KMS-11 (cell line): ENCODE results near the gene MOCS2.
A peak's percentile ranks its signal among the peaks of the same experiment; 100 is the strongest.

Experiments
- H2AFZ ChIP-seq: fragments of 200-600 bp; sonication (generic); 2 replicates; pipeline ENCODE4 v1.6.1; 2016; ENCODE audit warnings: antibody characterized with exemption, mixed run types, low read depth
- H3K27ac ChIP-seq: fragments of 200-600 bp; sonication (generic); 2 replicates; pipeline ENCODE4 v1.6.1; 2016; ENCODE audit warnings: mild to moderate bottlenecking, mixed run types
- H3K27me3 ChIP-seq: fragments of 200-600 bp; sonication (generic); 2 replicates; pipeline ENCODE4 v1.6.1; 2017; ENCODE audit warnings: mild to moderate bottlenecking, low read depth, mixed run types, moderate library complexity; ENCODE audit not compliant: insufficient read depth
- H3K36me3 ChIP-seq: fragments of 200-600 bp; sonication (generic); 2 replicates; pipeline ENCODE4 v1.6.1; 2017; ENCODE audit warnings: mild to moderate bottlenecking, mixed run types; ENCODE audit not compliant: insufficient read depth
- H3K4me1 ChIP-seq: fragments of 200-600 bp; sonication (generic); 2 replicates; pipeline ENCODE4 v1.6.1; 2016; ENCODE audit warnings: mild to moderate bottlenecking, low read depth, mixed run types; ENCODE audit not compliant: poor library complexity, severe bottlenecking
- H3K4me2 ChIP-seq: fragments of 200-600 bp; sonication (generic); 2 replicates; pipeline ENCODE4 v1.7.0; 2016; ENCODE audit warnings: mild to moderate bottlenecking, mixed run types
- H3K4me3 ChIP-seq: fragments of 200-600 bp; sonication (generic); IDR thresholded peaks from 2 replicates; pipeline ENCODE4 v1.6.1; 2017; ENCODE audit warnings: low read depth, low read length, mixed read lengths; ENCODE audit not compliant: insufficient read depth
- H3K79me2 ChIP-seq: fragments of 200-600 bp; sonication (generic); 2 replicates; pipeline ENCODE4 v1.6.1; 2016; ENCODE audit warnings: low read depth, mixed run types; ENCODE audit not compliant: insufficient read depth
- H3K9ac ChIP-seq: fragments of 200-600 bp; sonication (generic); 2 replicates; pipeline ENCODE4 v1.6.1; 2016; ENCODE audit warnings: mild to moderate bottlenecking, mixed run types
- H4K20me1 ChIP-seq: fragments of 200-600 bp; sonication (generic); 2 replicates; pipeline ENCODE4 v1.6.1; 2016; ENCODE audit warnings: mild to moderate bottlenecking, mixed run types; ENCODE audit not compliant: insufficient read depth
- CTCF ChIP-seq: fragments of 200-600 bp; sonication (generic); conservative IDR thresholded peaks from 2 replicates; pipeline ENCODE4 v1.6.1; 2017; ENCODE audit warnings: low read depth, mild to moderate bottlenecking, antibody characterized with exemption, low read length, moderate library complexity, mixed read lengths

Gene MOCS2

DNA sequence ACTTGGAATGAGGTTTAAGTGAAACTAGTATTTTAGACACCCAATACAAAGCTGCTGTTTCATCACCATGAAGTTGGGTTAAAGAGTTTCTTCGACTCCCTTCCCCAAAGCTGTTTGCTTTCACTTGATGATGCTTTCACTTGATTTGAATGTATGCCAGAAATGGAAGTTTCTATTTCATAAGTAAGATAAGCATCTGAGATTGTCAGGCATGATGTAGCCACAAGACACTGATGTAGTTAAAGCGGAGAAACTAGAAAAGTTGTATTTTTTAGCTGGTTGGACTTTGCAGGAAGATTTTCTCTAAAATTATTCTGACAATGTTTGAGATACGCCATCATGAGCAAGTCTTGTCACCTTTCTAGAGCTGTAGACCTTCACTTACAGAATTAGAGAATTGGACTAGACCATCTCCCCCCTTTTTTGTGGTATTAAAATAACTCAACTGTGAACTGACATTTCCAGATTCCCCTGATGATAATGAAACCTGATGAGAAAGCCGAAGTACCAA is 20.0 kb downstream of the MOCS2 start:
- H3K4me1 ChIP-seq: peaks cover 19% of the 10 kb centered on the region
- H2AFZ ChIP-seq: no peak overlapping the region
- H3K27ac ChIP-seq: no peak overlapping the region
- no peak overlapping the region for H3K4me3 ChIP-seq
- no peaks in the 10 kb centered on the region for H4K20me1 ChIP-seq
- H3K79me2 ChIP-seq: no peaks in the 10 kb centered on the region
- H3K4me2 ChIP-seq: peak overlapping the region; percentile 36
- no peak overlapping the region for H3K9ac ChIP-seq
- H3K27me3 ChIP-seq: no peaks in the 10 kb centered on the region; the same call in 1 of the 2 replicates
- no peak for TF ChIP-seq CTCF
- no peaks in the 10 kb centered on the region for H3K36me3 ChIP-seq

DNA sequence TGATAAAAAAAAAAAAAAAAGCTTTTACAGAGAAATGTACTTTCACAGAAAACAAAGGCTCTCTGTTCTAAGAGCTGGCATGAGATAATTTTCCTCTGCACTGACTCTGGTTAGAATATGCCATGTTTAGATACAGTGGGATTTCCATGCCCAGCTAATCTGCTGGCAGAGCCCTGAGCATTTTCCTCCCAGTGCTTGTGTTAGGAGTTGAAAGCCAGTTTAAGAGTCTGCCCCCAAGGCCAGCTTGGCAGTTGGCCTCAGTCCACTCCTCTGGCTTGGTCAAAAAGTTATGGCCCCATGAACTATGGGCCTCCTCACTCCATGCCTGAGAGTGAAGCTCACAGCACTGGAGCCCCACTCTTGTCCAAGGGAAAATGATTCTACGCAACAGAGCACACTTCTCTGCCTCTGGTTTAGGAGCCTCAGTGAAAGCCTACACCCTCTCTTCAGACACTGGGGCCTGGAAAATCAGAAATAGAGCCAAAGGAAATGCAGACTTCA is 21.9 kb downstream of the MOCS2 start:
- TF ChIP-seq CTCF: no peak
- H3K36me3 ChIP-seq: no peaks in the 10 kb centered on the region

GRCh38 chr5:53087171-53087570 is 22.4 kb downstream of the MOCS2 start:
- no peak overlapping the region for H3K4me3 ChIP-seq
- no peaks in the 10 kb centered on the region; the same call in 1 of the 2 replicates for H3K27me3 ChIP-seq
- no peaks in the 10 kb centered on the region for H4K20me1 ChIP-seq
- no peak overlapping the region for H3K9ac ChIP-seq
- H3K4me2 ChIP-seq: no peak overlapping the region
- H3K79me2 ChIP-seq: no peaks in the 10 kb centered on the region
- H3K4me1 ChIP-seq: peaks cover 19% of the 10 kb centered on the region
- H3K36me3 ChIP-seq: no peaks in the 10 kb centered on the region
- TF ChIP-seq CTCF: no peak
- no peak overlapping the region for H2AFZ ChIP-seq
- H3K27ac ChIP-seq: no peak overlapping the region

More for the DNA sequence above, 21.9 kb downstream of the MOCS2 start:
- Histone ChIP-seq H3K4me3 (no peak overlapping the region), H3K27ac (no peak overlapping the region), H4K20me1 (no peaks in the 10 kb centered on the region), H3K27me3 (no peaks in the 10 kb centered on the region; the same call in 1 of the 2 replicates), H3K4me1 (peaks cover 19% of the 10 kb centered on the region), H2AFZ (no peak overlapping the region), H3K79me2 (no peaks in the 10 kb centered on the region), H3K9ac (no peak overlapping the region), H3K4me2 (no peak overlapping the region)

- H3K27me3 ChIP-seq: no peaks in the 10 kb centered on the region; the same call in 1 of the 2 replicates
- H4K20me1 ChIP-seq: no peaks in the 10 kb centered on the region
- H3K4me3 ChIP-seq: no peak overlapping the region
- TF ChIP-seq CTCF: no peak
- no peaks in the 10 kb centered on the region for H3K79me2 ChIP-seq
- no peaks in the 10 kb centered on the region for H3K36me3 ChIP-seq
- no peak overlapping the region for H3K9ac ChIP-seq
- H3K4me1 ChIP-seq: peaks cover 11% of the 10 kb centered on the region
- H2AFZ ChIP-seq: no peak overlapping the region
- no peak overlapping the region for H3K4me2 ChIP-seq
- H3K27ac ChIP-seq: no peak overlapping the region
Measured at GRCh38 chr5:53084546-53085255, 24.9 kb downstream of the MOCS2 start.
